Activated T-cell treated with anti-CD3 and anti-CD28 coated beads, Interleukin-2, amount 50 U/mL, for 72 hours (primary cell): ENCODE data around the gene ZNF609. TPM values are rescaled to one million over a fixed set of nuclear protein-coding genes. Genes with fewer than 3 reads are reported as not detected.

Source experiments
- ATAC-seq, 2 donors: fragments of 150-1000 bp; cut with Tn5 transposase; replicated peaks in 1 of 2; 2 replicates each; pipeline ENCODE4 v1.10.0; 2021; ENCODE audit warnings: moderate library complexity in 2 of 2, mild to moderate bottlenecking in 1 of 2
- DNase-seq, 2 donors: peaks; one replicate each; pipeline ENCODE4 v3.0.0; 2021 to 2022; ENCODE audit warnings: mixed read lengths in 1 of 2
- H3K27ac Mint-ChIP-seq: one replicate; pipeline ENCODE4 v1.8.0; 2022; ENCODE audit warnings: mild to moderate bottlenecking, moderate library complexity, mixed read lengths
- H3K27me3 Mint-ChIP-seq: one replicate; pipeline ENCODE4 v1.8.0; 2022; ENCODE audit warnings: low read depth, mixed read lengths
- H3K36me3 Mint-ChIP-seq, 2 donors: one replicate each; pipeline ENCODE4 v1.8.0; 2022; ENCODE audit warnings: mixed read lengths in 2 of 2, mild to moderate bottlenecking in 1 of 2; ENCODE audit not compliant: insufficient read depth in 2 of 2
- H3K4me1 Mint-ChIP-seq: one replicate; pipeline ENCODE4 v1.8.0; 2022; ENCODE audit warnings: low read depth, mixed read lengths
- H3K4me3 Mint-ChIP-seq, 2 donors: one replicate each; pipeline ENCODE4 v1.8.0; 2022; ENCODE audit warnings: mild to moderate bottlenecking in 2 of 2, mixed read lengths in 2 of 2, moderate library complexity in 2 of 2
- H3K9me3 Mint-ChIP-seq, 2 donors: one replicate each; pipeline ENCODE4 v1.8.0; 2022; ENCODE audit warnings: mixed read lengths in 2 of 2
- total RNA-seq, 2 donors: library from RNA; stranded (reverse); gene quantifications; one replicate each; pipeline ENCODE4 v1.2.3, GENCODE V29; 2022

The ZNF609 gene
- total RNA-seq, 2 donors from 2014 or later: 43.9 to 52.6 TPM

DNA sequence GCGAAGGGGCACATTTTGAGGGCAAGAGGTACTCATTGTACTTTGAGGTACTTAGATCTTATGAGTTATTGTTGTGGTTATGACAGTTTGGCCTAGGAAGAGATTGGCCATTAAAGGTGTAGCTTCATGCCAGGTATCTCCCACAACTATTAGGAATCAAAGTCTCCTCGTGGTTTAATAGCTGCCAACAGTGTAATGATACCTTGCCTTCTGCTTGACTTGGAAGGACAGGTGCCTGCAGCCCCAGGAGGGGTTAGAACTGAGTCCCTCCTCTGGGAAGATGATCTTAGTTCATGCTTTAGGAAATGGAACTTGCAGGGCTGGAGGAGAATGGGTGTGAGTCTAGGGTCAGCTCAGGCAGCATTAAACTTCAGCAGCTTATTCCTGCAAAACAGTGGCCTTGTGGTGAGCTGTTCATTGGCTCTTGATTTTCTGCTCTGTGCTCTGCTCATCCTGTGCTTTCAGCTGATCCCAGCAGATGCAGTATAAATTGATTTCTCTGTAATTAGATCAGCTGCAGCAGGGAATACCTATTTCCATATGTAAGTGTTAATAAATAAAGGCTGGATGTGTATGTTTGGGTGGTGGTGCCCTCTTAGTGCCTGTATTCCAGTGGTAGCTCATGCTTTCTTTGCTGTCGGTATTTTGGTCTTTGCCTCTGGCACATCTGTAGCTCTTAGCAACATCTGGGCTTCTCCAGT is 40.5 kb downstream of the ZNF609 start:
- DNase-seq: no peak
- H3K9me3 Mint-ChIP-seq: no peaks in the 10 kb centered on the region
- H3K36me3 Mint-ChIP-seq: peaks cover 7 to 25% of the 10 kb centered on the region in 2 donors
- H3K4me3 Mint-ChIP-seq: no peak overlapping the region
- no peaks in the 10 kb centered on the region for H3K27me3 Mint-ChIP-seq
- peaks cover 75% of the 10 kb centered on the region for H3K4me1 Mint-ChIP-seq
- H3K27ac Mint-ChIP-seq: peak overlapping the region; percentile 1
- no peak for ATAC-seq

- Mint-ChIP-seq H3K27ac (peak overlapping the region; percentile 52), H3K4me1 (peaks cover 70% of the 10 kb centered on the region), H3K4me3 (no peak overlapping the region), H3K27me3 (no peaks in the 10 kb centered on the region), H3K36me3 (peaks cover 7 to 23% of the 10 kb centered on the region in 2 donors), H3K9me3 (no peaks in the 10 kb centered on the region)
- DNase-seq (no peak), ATAC-seq (no peak)
Observed at GRCh38 chr15:64501396-64501715, 41.0 kb downstream of the ZNF609 start.

GRCh38 chr15:64502151-64502550 is 41.8 kb downstream of the ZNF609 start:
- Mint-ChIP-seq H3K4me1 (peaks cover 75% of the 10 kb centered on the region), H3K27me3 (no peaks in the 10 kb centered on the region), H3K27ac (peak overlapping the region; percentile 52), H3K36me3 (peaks cover 7 to 23% of the 10 kb centered on the region in 2 donors), H3K4me3 (peak overlapping the region in 1 of 2 donors; percentile 9), H3K9me3 (no peaks in the 10 kb centered on the region)
- ATAC-seq: no peak
- DNase-seq: no peak

DNA sequence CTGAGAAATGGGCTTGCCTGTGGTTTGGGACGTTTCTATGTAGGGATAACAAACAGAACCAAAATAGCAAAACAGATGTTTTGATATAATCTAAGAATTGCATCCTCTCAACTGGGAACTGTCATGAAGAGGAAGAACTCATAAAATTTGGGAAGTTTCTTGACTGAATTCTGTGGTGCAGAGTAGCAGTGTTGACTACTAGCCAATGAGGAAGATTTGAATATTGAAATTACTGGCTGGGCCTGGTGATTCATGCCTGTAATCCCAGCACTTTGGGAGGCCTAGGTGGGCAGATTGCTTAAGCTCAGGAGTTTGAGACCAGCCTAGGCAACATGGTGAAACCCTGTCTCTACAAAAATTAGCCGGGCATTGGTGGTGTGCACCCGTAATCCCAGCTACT is 42.2 kb downstream of the ZNF609 start:
- Mint-ChIP-seq H3K4me1 (peaks cover 79% of the 10 kb centered on the region), H3K9me3 (no peaks in the 10 kb centered on the region), H3K36me3 (peaks cover 7 to 22% of the 10 kb centered on the region in 2 donors), H3K27ac (peak overlapping the region; percentile 52), H3K4me3 (peak overlapping the region; percentile 1 to 9), H3K27me3 (no peaks in the 10 kb centered on the region)
- peak in 1 of 2 donors; percentile 41 for ATAC-seq
- DNase-seq: no peak

DNA sequence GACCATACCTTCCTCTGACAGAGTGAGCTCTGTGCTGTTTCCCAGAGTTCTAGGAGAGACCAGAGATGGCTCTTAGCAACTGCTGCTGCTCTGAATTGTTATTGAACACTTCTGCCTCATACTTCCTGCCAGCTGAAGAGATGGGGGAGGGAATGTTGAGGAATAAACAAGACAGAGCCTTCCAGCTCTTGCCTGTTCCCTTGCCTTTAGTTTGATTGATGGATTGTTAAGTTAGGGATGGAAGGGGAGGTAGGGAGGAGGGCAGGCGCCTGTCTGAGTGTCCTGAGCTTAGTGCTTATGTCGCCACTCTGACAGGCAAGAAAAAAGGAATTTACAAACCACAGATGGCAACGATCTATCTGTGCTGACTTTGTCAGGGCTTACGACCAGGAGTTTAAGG is 42.8 kb downstream of the ZNF609 start:
- Mint-ChIP-seq H3K4me1 (peaks cover 82% of the 10 kb centered on the region), H3K36me3 (peaks cover 7 to 22% of the 10 kb centered on the region in 2 donors), H3K27me3 (no peaks in the 10 kb centered on the region), H3K9me3 (no peaks in the 10 kb centered on the region), H3K4me3 (peak overlapping the region; percentile 1 to 9), H3K27ac (peak overlapping the region; percentile 52)
- DNase-seq (no peak), ATAC-seq (peak in 1 of 2 donors; percentile 24)

- peak overlapping the region; percentile 1 to 9 for H3K4me3 Mint-ChIP-seq
- H3K27ac Mint-ChIP-seq: peak overlapping the region; percentile 52
- no peak for DNase-seq
- peaks cover 82% of the 10 kb centered on the region for H3K4me1 Mint-ChIP-seq
- no peaks in the 10 kb centered on the region for H3K27me3 Mint-ChIP-seq
- ATAC-seq: no peak
- no peaks in the 10 kb centered on the region for H3K9me3 Mint-ChIP-seq
- H3K36me3 Mint-ChIP-seq: peaks cover 7 to 22% of the 10 kb centered on the region in 2 donors
Observed at GRCh38 chr15:64503640-64504039, 43.3 kb downstream of the ZNF609 start.

GRCh38 chr15:64507293-64507802 is 47.0 kb downstream of the ZNF609 start:
- Mint-ChIP-seq H3K27ac (no peak overlapping the region), H3K27me3 (no peaks in the 10 kb centered on the region), H3K4me1 (peaks cover 80% of the 10 kb centered on the region), H3K9me3 (no peaks in the 10 kb centered on the region), H3K4me3 (peak overlapping the region; percentile 14 to 20), H3K36me3 (peaks cover 0 to 6% of the 10 kb centered on the region in 2 donors)
- DNase-seq (peak; percentile 25 to 44), ATAC-seq (peak; percentile 86)

DNA sequence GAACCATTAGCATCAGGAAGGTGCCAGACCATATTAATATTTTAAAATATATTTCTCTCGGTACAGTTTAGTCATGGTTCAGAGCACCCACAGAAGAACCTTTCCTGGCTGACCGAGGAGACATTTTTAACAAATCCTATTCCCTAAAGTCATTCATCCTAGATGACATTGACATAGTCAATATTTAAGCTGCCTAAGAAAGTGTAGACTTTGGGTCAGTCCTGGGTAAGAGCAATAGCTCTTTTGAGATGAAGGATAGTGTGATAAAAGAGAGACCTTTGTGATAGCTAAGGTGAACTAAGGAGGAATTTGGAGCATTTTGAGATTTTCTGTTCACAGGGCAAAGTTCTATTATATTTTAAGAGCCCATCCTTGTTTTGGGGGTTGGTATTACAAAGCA is 47.5 kb downstream of the ZNF609 start:
- Mint-ChIP-seq H3K9me3 (no peaks in the 10 kb centered on the region), H3K4me3 (no peak overlapping the region), H3K36me3 (peaks cover 0 to 7% of the 10 kb centered on the region in 2 donors), H3K27ac (peak overlapping the region; percentile 1), H3K4me1 (peaks cover 76% of the 10 kb centered on the region), H3K27me3 (no peaks in the 10 kb centered on the region)
- no peak for DNase-seq
- no peak for ATAC-seq

GRCh38 chr15:64513823-64514222 is 53.4 kb downstream of the ZNF609 start:
- no peaks in the 10 kb centered on the region for H3K9me3 Mint-ChIP-seq
- peak overlapping the region in 1 of 2 donors; percentile 57 for H3K4me3 Mint-ChIP-seq
- DNase-seq (no peak), ATAC-seq (no peak)
- H3K36me3 Mint-ChIP-seq: peaks cover 2 to 16% of the 10 kb centered on the region in 2 donors
- no peaks in the 10 kb centered on the region for H3K27me3 Mint-ChIP-seq
- H3K27ac Mint-ChIP-seq: peak overlapping the region; percentile 11
- peaks cover 65% of the 10 kb centered on the region for H3K4me1 Mint-ChIP-seq

GRCh38 chr15:64515196-64515595 is 54.8 kb downstream of the ZNF609 start:
- no peak for ATAC-seq
- peaks cover 58% of the 10 kb centered on the region for H3K4me1 Mint-ChIP-seq
- peak overlapping the region; percentile 38 to 83 for H3K4me3 Mint-ChIP-seq
- H3K9me3 Mint-ChIP-seq: no peaks in the 10 kb centered on the region
- H3K36me3 Mint-ChIP-seq: peaks cover 2 to 15% of the 10 kb centered on the region in 2 donors
- no peaks in the 10 kb centered on the region for H3K27me3 Mint-ChIP-seq
- no peak for DNase-seq
- H3K27ac Mint-ChIP-seq: peak overlapping the region; percentile 67

GRCh38 chr15:64515825-64516224 is 55.4 kb downstream of the ZNF609 start:
- Mint-ChIP-seq H3K4me3 (no peak overlapping the region), H3K36me3 (peaks cover 2 to 15% of the 10 kb centered on the region in 2 donors), H3K27me3 (no peaks in the 10 kb centered on the region), H3K27ac (no peak overlapping the region), H3K4me1 (peaks cover 53% of the 10 kb centered on the region), H3K9me3 (no peaks in the 10 kb centered on the region)
- ATAC-seq (no peak), DNase-seq (no peak)

- Mint-ChIP-seq H3K27me3 (no peaks in the 10 kb centered on the region), H3K27ac (no peak overlapping the region), H3K4me3 (no peak overlapping the region), H3K4me1 (peaks cover 52% of the 10 kb centered on the region), H3K36me3 (peaks cover 3 to 7% of the 10 kb centered on the region in 2 donors), H3K9me3 (no peaks in the 10 kb centered on the region)
- no peak for ATAC-seq
- DNase-seq: no peak
Observed at GRCh38 chr15:64519897-64520296, 59.5 kb downstream of the ZNF609 start.

DNA sequence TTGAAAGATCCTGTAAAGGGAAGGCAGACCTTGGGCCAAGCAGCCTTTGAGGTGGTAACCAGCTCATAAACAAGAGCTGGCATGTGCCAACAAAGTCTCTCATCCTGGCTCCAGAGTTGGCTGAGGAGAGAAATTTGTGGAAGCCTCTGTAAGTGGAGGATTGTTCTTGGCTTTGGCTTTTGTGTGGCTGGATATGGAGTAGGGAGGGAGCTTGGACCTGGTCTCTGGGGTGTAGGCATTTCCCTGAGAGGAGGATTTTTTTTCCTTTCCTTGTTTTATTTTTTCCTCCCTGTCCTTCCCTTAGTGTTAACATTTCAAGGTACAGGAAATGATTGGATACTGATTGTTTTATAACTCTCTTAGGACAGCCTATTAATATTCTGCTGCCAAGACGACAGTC is 60.8 kb downstream of the ZNF609 start:
- Mint-ChIP-seq H3K27ac (no peak overlapping the region), H3K4me1 (peaks cover 62% of the 10 kb centered on the region), H3K36me3 (peaks cover 3 to 6% of the 10 kb centered on the region in 2 donors), H3K27me3 (no peaks in the 10 kb centered on the region), H3K9me3 (no peaks in the 10 kb centered on the region), H3K4me3 (no peak overlapping the region)
- ATAC-seq (no peak), DNase-seq (no peak)

- Mint-ChIP-seq H3K4me1 (peaks cover 65% of the 10 kb centered on the region), H3K27ac (no peak overlapping the region), H3K36me3 (peaks cover 3 to 5% of the 10 kb centered on the region in 2 donors), H3K4me3 (no peak overlapping the region), H3K27me3 (no peaks in the 10 kb centered on the region), H3K9me3 (no peaks in the 10 kb centered on the region)
- ATAC-seq: no peak
- no peak for DNase-seq
Observed at GRCh38 chr15:64521726-64522164, 61.4 kb downstream of the ZNF609 start.
